Mucosa of gallbladder (tissue), 1 donor: Measurements from ENCODE around the gene ATRNL1. TPM values are rescaled to one million over a fixed set of nuclear protein-coding genes. Genes with fewer than 3 reads are reported as not detected.
"Not testable (repeated sequence)": the region's sequence is repeated elsewhere in the genome, so short reads cannot be mapped to it uniquely, and the experiment has no call there.

Experiments
- DNase-seq: peaks from one replicate; pipeline ENCODE4 v3.0.0-alpha.2; 2020; ENCODE audit warnings: low spot score
- total RNA-seq: library from RNA; stranded (reverse); gene quantifications from one replicate; pipeline ENCODE4 v1.2.1, GENCODE V29; 2021
- donor health status: DM: no; HTN: no; CAD: no.

Gene ATRNL1
- total RNA-seq, 1 donor from 2014 or later, result 2.7 TPM

GRCh38 chr10:115409347-115409746 lies 316.2 kb downstream of the ATRNL1 start:
- DNase-seq, result no peak

- no peak for DNase-seq
These were observed 324.6 kb downstream of the ATRNL1 start for GRCh38 chr10:115417585-115418265.

- no peak for DNase-seq
These were observed 329.5 kb downstream of the ATRNL1 start for GRCh38 chr10:115422624-115423023.

- no peak for DNase-seq
These were observed 334.4 kb downstream of the ATRNL1 start for GRCh38 chr10:115427611-115428010.

GRCh38 chr10:115432188-115432819 lies 339.1 kb downstream of the ATRNL1 start:
- DNase-seq, result no peak

GRCh38 chr10:115436999-115437398 lies 343.8 kb downstream of the ATRNL1 start:
- no peak for DNase-seq

- DNase-seq, result no peak
These were observed 348.9 kb downstream of the ATRNL1 start for GRCh38 chr10:115441907-115442545.

GRCh38 chr10:115456812-115457211 lies 363.6 kb downstream of the ATRNL1 start:
- DNase-seq, result no peak

GRCh38 chr10:115483294-115483693 lies 390.1 kb downstream of the ATRNL1 start:
- no peak for DNase-seq

GRCh38 chr10:115491526-115492140 lies 398.5 kb downstream of the ATRNL1 start:
- DNase-seq, result no peak

GRCh38 chr10:115503546-115503945 lies 410.4 kb downstream of the ATRNL1 start:
- DNase-seq, result no peak

- no peak for DNase-seq
These were observed 421.7 kb downstream of the ATRNL1 start for GRCh38 chr10:115514895-115515294.

GRCh38 chr10:115525141-115525540 lies 432.0 kb downstream of the ATRNL1 start:
- DNase-seq, result no peak

GRCh38 chr10:115527682-115528081 lies 434.5 kb downstream of the ATRNL1 start:
- not testable (repeated sequence) for DNase-seq

GRCh38 chr10:115536401-115536800 lies 443.2 kb downstream of the ATRNL1 start:
- DNase-seq, result not testable (repeated sequence)

GRCh38 chr10:115539142-115539762 lies 446.1 kb downstream of the ATRNL1 start:
- no peak for DNase-seq

- no peak for DNase-seq
These were observed 462.8 kb downstream of the ATRNL1 start for GRCh38 chr10:115555887-115556402.

GRCh38 chr10:115558252-115558651 lies 465.1 kb downstream of the ATRNL1 start:
- no peak for DNase-seq

GRCh38 chr10:115566867-115567266 lies 473.7 kb downstream of the ATRNL1 start:
- no peak for DNase-seq

- DNase-seq, result no peak
These were observed 479.7 kb downstream of the ATRNL1 start for GRCh38 chr10:115572740-115573455.

- no peak for DNase-seq
These were observed 487.1 kb downstream of the ATRNL1 start for GRCh38 chr10:115580239-115580638.
